ENCODE measurements around the gene DLG2. TPM values are rescaled to one million over a fixed set of nuclear protein-coding genes. Genes with fewer than 3 reads are reported as not detected.

DLG2 gene
- polyA plus RNA-seq, 4 donors, result 10.8 to 15.6 (median 12.2) TPM

DNA sequence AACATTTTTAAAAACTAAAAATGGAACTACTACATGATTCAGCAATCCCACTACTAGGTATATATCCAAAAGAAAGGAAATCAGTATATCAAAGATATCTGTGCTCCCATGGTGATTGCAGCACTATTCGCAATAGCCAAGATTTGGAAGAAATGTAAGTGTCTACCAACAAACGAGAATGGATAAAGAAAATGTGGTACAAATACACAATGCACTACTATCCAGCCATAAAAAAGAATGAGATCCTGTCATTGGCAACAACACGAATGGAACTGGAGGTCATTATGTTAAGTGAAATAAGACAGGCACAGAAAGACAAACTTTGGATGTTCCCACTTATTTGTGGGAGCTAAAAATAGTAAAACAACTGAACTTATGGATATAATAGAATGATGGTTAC lies 1765.1 kb downstream of the DLG2 start:
- DNase-seq (ENCODE audit: low read depth in 4 of 4, low spot score in 2 of 4), result no peak

DNA sequence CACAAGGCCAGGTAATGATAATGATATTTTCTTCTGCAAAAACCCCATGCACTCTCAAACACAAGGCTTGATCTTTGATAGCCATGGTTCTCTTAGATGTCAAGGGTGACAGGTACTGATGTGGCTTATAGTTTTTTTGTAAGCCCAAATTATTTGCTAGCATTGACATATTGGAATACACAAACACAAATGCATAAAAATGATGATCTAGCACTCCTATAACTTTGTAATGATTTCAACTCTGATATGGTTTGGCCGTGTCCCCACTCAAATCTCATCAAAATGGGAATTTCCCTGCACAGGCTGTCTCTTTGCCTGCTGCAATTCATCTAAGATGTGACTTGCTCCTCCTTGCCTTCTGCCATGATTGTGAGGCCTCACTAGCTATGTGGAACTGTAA lies 1768.5 kb downstream of the DLG2 start:
- no peak for DNase-seq (ENCODE audit: low read depth in 4 of 4, low spot score in 2 of 4)

DNA sequence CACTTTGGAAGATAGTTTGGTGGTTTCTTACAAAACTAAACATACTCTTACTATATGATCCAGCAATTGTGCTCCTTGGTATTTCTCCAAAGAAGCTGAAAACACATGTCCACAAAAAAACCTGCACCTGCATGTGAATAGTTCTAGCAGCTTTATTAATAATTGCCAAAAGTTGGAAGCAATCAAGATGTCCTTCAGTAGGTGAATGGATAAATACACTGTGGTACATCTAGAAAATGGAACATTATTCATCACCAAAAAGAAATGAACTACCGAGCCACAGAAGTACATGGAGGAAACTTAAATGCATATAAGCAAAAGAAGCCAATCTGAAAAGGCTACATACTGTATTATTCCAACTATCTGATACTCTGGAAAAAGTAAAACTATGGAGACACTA lies 1771.9 kb downstream of the DLG2 start:
- DNase-seq (ENCODE audit: low read depth in 4 of 4, low spot score in 2 of 4), result no peak

DNA sequence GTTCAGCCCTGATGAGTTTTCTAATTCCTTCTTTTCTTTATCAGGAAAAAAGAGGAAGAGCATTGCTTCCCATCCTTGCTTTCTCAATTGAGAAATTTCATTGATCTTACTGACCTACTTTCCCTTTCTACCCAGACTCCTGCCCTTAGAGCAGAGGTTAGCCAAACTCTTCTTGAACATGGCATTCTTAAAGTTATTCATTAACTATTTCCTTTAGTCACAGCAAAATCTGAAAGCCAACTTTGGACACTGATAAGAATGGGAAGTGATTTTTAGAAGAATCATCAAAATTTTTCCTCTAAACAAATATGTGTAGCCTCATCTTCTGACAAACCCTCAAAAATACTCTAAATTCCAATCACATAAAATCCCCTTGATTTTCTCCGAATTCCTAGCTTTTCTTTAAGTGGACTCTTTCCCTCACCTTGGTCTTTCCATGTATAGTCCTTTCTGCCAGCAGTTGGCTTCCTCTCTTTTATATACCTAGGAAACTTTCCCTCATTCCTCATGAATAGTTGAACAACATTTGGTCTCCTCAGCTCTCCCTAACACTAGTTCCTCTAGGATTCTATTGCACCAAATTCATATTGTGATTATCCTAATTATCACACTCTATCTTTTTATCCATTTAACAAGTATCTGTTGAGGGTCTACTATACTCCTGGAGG lies 1774.2 kb downstream of the DLG2 start:
- no peak for DNase-seq (ENCODE audit: low read depth in 4 of 4, low spot score in 2 of 4)

GRCh38 chr11:83852012-83852411 lies 1775.1 kb downstream of the DLG2 start:
- DNase-seq (ENCODE audit: low read depth in 4 of 4, low spot score in 2 of 4), result no peak

DNA sequence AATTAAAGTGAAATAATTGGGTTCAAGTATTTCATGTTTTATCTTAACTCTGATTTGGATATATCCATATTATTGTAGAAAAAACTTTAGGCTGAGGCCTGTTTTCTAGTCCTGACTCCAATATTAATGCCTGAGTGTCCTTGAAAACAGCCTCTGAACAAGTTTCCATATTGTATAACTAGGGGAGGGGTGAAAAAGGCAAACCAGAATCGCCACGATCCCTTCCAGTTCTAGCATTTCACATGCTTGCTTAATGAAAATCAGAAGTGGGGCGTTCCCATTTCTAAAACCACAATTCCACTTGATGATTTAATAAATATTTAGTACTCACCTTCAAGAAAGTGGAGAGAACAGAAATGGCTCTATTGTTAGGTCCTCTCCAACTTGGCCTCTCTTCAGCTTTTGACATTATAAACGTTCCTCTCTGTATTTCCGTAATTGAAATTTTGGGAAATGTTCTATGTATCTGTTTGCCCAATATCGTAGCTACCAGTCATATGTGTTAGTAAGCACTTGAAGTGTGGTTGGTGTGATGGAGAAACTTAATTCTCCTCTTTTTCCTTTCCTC lies 1779.6 kb downstream of the DLG2 start:
- DNase-seq (ENCODE audit: low read depth in 4 of 4, low spot score in 2 of 4), result no peak

GRCh38 chr11:83845797-83846196 lies 1781.3 kb downstream of the DLG2 start:
- no peak for DNase-seq (ENCODE audit: low read depth in 4 of 4, low spot score in 2 of 4)

- no peak for DNase-seq (ENCODE audit: low read depth in 4 of 4, low spot score in 2 of 4)
These were observed 1786.8 kb downstream of the DLG2 start for GRCh38 chr11:83840326-83840725.

DNA sequence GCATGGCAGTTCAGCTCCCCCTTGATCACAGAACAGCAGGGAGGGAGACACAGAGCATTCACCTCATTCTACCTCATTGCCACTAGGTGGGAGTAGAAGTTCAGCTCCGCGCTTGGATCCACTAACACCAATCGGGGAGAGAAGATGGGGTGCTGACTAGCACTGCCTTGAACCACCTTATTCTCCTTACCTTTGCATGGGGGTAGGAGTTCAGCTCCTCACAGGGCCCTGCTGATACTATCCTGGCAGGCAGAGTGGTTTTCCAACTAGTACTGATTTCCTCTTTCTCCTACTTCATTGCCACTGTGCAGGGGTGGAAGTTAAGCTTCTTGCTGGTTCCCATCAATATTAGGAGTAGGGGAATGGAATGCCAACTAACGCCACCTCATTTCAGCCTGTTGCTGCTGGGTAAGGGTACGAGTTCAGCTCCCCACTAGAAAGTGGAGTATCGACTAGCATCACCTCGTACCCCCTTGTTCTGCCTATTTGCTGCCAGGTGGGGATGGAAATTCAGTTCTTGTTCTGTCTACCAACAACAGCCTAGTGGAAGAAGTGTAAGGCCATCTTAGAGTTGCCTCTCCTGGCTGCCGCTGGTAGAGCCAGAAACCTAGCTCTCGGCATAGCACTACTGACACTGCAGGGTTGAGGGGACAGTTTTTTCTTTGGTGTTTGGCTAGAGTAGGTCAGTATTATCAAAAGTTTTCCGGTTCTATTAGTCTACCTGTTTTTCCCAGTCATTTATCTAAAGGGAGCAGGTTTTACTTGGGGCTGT lies 1790.1 kb downstream of the DLG2 start:
- peak in 2 of 4 donors; percentile 13 to 26 for DNase-seq (ENCODE audit: low read depth in 4 of 4, low spot score in 2 of 4)

- no peak for DNase-seq (ENCODE audit: low read depth in 4 of 4, low spot score in 2 of 4)
These were observed 1791.1 kb downstream of the DLG2 start for GRCh38 chr11:83836065-83836464.

DNA sequence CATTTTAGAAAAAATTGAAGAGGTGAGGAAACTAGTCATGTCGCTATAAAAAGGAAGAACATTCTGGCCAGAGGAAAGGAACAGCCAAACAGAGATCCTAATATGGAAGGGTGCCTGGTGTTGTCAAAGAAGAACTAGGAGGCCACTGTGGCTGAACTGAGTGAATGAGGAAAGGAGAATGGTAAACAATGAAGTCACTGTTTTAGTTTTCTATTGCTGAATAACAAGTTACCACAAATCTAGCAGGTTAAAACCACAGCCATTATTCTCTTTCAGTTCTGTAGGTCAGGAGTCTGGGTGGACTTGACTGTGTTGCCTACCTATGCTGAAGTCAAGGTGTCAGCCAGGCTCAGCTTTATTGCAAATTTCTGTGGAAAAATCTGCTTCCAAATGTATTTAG lies 1791.7 kb downstream of the DLG2 start:
- DNase-seq (ENCODE audit: low read depth in 4 of 4, low spot score in 2 of 4), result no peak

DNA sequence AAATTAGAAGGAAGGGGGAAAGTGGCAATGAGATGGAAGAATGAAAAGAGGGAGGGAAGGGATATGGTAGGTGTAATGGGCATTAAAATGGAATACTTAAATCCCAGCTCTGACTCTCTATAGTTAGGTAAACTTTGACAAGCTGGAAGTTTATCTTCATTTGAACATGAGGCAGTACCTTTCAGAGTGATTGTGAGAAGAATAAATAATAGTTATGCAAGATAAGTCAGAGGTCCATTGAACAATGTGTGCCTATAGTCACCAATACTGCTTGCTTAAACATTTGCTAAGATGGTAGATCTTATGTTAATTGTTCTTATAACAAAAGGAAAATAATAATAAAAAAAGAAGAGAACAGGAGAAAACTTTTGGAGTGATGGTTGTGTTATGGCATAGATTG lies 1795.2 kb downstream of the DLG2 start:
- no peak for DNase-seq (ENCODE audit: low read depth in 4 of 4, low spot score in 2 of 4)

GRCh38 chr11:83827940-83828554 lies 1799.1 kb downstream of the DLG2 start:
- DNase-seq (ENCODE audit: low read depth in 4 of 4, low spot score in 2 of 4), result no peak

GRCh38 chr11:83827520-83827919 lies 1799.6 kb downstream of the DLG2 start:
- DNase-seq (ENCODE audit: low read depth in 4 of 4, low spot score in 2 of 4), result no peak

- DNase-seq (ENCODE audit: low read depth in 4 of 4, low spot score in 2 of 4), result no peak
These were observed 1801.1 kb downstream of the DLG2 start for GRCh38 chr11:83826078-83826477.

DNA sequence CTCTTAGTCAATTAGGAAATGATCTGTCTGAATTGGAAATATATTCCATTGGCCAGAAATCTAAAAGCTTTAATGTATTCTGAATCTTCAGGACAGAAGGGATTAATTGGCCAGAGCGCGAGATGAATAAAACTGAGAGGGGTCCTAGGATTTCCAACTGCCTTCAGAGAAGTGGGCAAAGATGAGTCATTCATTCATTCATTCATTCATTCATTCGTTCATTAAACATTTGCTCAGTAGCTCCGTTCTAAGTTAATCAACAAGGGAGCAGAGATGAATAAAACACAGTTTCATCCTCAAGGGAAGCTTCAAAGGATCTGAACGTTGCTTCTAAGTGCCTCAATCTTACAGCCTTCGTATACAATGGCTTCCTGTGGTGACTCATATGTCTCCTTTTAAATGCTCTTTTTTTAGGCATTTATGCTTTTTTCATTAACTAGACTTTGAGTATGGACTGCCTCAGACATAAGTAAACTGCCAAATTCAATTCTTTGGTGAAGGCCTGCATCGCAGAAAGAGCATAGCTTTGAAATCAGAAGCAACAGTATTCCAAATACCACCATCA lies 1803.6 kb downstream of the DLG2 start:
- no peak for DNase-seq (ENCODE audit: low read depth in 4 of 4, low spot score in 2 of 4)

GRCh38 chr11:83819931-83820549 lies 1807.1 kb downstream of the DLG2 start:
- peak in 1 of 4 donors; percentile 52 for DNase-seq (ENCODE audit: low read depth in 4 of 4, low spot score in 2 of 4)

- DNase-seq (ENCODE audit: low read depth in 4 of 4, low spot score in 2 of 4), result no peak
These were observed 1808.8 kb downstream of the DLG2 start for GRCh38 chr11:83818349-83818748.

DNA sequence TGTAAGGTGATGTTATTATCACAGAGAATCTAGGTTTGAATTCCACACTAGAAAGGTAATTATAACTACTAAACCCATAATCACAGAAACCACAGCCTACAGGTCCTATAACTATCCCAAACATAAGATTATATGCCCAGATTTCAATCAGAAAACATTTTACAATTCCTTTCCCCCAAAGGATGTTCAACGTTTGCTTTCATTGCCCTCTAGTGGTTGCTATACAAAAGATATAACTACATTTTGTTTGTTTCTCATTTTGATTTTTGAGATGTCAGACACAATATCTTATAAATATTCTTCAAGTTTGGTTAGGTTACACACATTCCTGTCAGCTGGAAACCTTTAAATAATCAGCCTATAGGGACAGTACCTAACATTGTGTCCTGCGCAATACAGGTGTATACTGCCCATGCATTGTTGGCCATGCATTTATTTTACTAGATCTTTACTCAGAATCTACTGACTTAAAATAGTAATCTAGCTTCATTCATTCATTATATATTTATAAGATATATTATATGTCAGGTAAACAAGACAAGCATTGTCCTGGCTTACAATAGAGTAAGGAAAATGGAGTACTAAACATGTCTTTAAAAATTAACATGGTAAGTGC lies 1810.5 kb downstream of the DLG2 start:
- DNase-seq (ENCODE audit: low read depth in 4 of 4, low spot score in 2 of 4), result no peak

GRCh38 chr11:83815736-83816135 lies 1811.4 kb downstream of the DLG2 start:
- no peak for DNase-seq (ENCODE audit: low read depth in 4 of 4, low spot score in 2 of 4)
